HepG2 (cell line): ENCODE results near the gene XRCC1. TPM values are rescaled to one million over a fixed set of nuclear protein-coding genes. Genes with fewer than 3 reads are reported as not detected.

Experiments used
- KDM3A ChIP-seq: IDR thresholded peaks from 2 replicates; pipeline ENCODE4 v1.6.1; 2018; ENCODE audit warnings: low read depth, missing compliant biosample characterization
- KDM5B ChIP-seq: sonication (generic); formaldehyde crosslinking; IDR thresholded peaks from 2 replicates; pipeline ENCODE4 v1.4.0; 2020; ENCODE audit warnings: missing genetic modification reagents, mild to moderate bottlenecking, borderline replicate concordance
- KLF11 ChIP-seq: IDR thresholded peaks from 2 replicates; pipeline ENCODE4 v1.6.1; 2016; ENCODE audit warnings: missing compliant biosample characterization
- LCORL ChIP-seq, 2 experiments: fragments of 450-650 bp in 1 of 2; sonication (generic) in 1 of 2; formaldehyde crosslinking in 1 of 2; IDR thresholded peaks; 2 replicates each; pipeline versions ENCODE4 v1.5.0 to v1.6.1; 2017 to 2020; ENCODE audit warnings: antibody characterized with exemption in 1 of 2, missing genetic modification reagents in 1 of 2
- SALL1 ChIP-seq: sonication (generic); formaldehyde crosslinking; IDR thresholded peaks from 2 replicates; pipeline ENCODE4 v1.8.0; 2022; ENCODE audit warnings: mild to moderate bottlenecking, missing genetic modification reagents
- SOX6 ChIP-seq, 2 experiments: fragments of 450-650 bp in 1 of 2; sonication (generic) in 1 of 2; formaldehyde crosslinking in 1 of 2; IDR thresholded peaks; 2 replicates each; pipeline versions ENCODE4 v1.4.0 to v1.6.1; 2017 to 2020; ENCODE audit warnings: antibody characterized with exemption in 1 of 2, mild to moderate bottlenecking in 1 of 2, missing genetic modification reagents in 1 of 2
- TARDBP ChIP-seq: sonication (generic); formaldehyde crosslinking; IDR thresholded peaks from 2 replicates; pipeline ENCODE4 v1.8.0; 2022; ENCODE audit warnings: mild to moderate bottlenecking, missing genetic modification reagents
- ZBTB7A ChIP-seq: sonication (generic); formaldehyde crosslinking; IDR thresholded peaks from 2 replicates; pipeline ENCODE4 v1.8.0; 2022; ENCODE audit warnings: mild to moderate bottlenecking, missing genetic modification reagents
- ZFP36L1 ChIP-seq: sonication (generic); formaldehyde crosslinking; IDR thresholded peaks from 2 replicates; pipeline ENCODE4 v1.8.0; 2022; ENCODE audit warnings: mild to moderate bottlenecking, missing genetic modification reagents, moderate library complexity
- ZFY ChIP-seq: sonication (generic); formaldehyde crosslinking; IDR thresholded peaks from 2 replicates; pipeline ENCODE4 v1.4.0; 2020; ENCODE audit warnings: missing genetic modification reagents
- ZNF350 ChIP-seq: sonication (generic); formaldehyde crosslinking; IDR thresholded peaks from 2 replicates; pipeline ENCODE4 v1.4.0; 2020; ENCODE audit warnings: mild to moderate bottlenecking, low read depth, missing genetic modification reagents, borderline replicate concordance
- ZNF556 ChIP-seq: sonication (generic); formaldehyde crosslinking; IDR thresholded peaks from 2 replicates; pipeline ENCODE4 v1.4.0; 2020; ENCODE audit warnings: mild to moderate bottlenecking, missing genetic modification reagents, borderline replicate concordance
- ZNF773 ChIP-seq: sonication (generic); formaldehyde crosslinking; IDR thresholded peaks from 2 replicates; pipeline ENCODE4 v1.4.0; 2020; ENCODE audit warnings: missing genetic modification reagents, borderline replicate concordance
- polyA plus RNA-seq, 8 experiments: library from polyadenylated mRNA; depleted of rRNA in 3 of 8; stranded (reverse) in 7 of 8; unstranded in 1 of 8; fragments of >200 nt; fragmentation: Illumina TruSeq in 4 of 8; extraction: Trizol in 4 of 8; gene quantifications; 2 replicates each; pipeline versions ENCODE4 v1.2.1 to v1.2.3, GENCODE V29; 2011 to 2016; ENCODE audit warnings: low read depth in 4 of 8, missing spikeins in 1 of 8, mixed read lengths in 1 of 8; ENCODE audit not compliant: insufficient read depth in 1 of 8
- total RNA-seq, 5 experiments: library from RNA; depleted of rRNA; stranded (reverse); fragments of >200 nt; fragmentation: Illumina TruSeq; extraction: Trizol; gene quantifications; 2 replicates each; pipeline ENCODE4 v1.2.3, GENCODE V29; 2016; ENCODE audit warnings: low read depth in 1 of 5
- TF ChIP-seq, protein P1 (sequence below): sonication (generic); formaldehyde crosslinking; IDR thresholded peaks from 2 replicates; pipeline ENCODE4 v1.5.0; 2020; ENCODE audit warnings: mild to moderate bottlenecking, missing genetic modification reagents
- TF ChIP-seq, protein P2 (sequence below): IDR thresholded peaks from 2 replicates; pipeline ENCODE4 v1.6.1; 2018; ENCODE audit warnings: missing genetic modification reagents
- TF ChIP-seq, protein P3 (sequence below): sonication (generic); formaldehyde crosslinking; IDR thresholded peaks from 2 replicates; pipeline ENCODE4 v1.4.0; 2020; ENCODE audit warnings: mild to moderate bottlenecking, missing genetic modification reagents, borderline replicate concordance

XRCC1 gene
- total and polyA plus RNA-seq, 2 of the 13 experiments (the other 11 are each of a cell fraction or from before 2014, with no cell fraction given) = 24.7 to 26.3 TPM

DNA sequence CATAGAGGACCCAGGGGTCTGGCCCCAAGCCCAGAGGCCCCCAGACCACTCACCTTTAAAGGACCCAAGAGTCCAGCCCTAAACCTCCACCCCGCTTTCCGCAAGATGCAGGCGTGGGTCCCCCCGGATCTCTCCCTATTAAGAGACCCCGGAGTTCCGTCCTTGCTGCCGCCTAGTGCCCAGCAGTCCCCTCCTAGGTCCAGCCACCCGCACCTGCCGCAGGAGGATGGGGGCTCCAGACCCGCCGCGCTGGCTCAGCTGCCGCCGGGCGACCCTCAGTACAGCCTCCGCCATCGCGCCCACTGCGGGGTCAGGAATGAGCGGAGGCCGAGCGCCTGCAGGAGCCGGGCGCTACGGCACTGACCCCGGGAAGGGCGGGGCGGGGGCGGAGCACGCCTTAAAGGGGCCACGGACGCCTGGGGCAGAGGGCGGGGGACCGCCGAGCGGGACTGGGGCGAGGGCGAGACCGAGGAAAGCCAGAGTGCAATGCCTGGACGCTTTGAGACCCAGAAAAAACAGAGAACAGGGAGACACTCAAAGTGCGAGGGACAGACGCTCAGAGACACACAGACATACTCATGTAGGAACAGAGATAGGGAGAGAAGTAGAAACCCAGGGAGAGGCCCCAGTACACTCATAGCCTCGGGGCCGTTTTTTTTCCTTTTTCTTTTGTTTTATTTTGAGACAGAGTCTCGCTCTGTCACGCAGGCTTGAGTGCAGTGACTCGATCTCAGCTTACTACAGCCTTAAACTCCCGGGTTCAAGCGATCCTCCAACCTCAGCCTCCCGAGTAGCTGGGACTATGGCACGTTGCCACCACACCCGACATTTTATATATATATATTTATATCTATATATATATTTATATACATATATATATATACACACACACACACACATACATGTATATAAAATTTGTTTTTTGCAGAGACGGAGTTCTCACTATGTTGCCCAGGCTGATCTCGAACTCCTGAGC, 48.2 kb downstream of the XRCC1 start, which contains the start of gene ETHE1 (continued):
- TF ChIP-seq, protein P1, sequence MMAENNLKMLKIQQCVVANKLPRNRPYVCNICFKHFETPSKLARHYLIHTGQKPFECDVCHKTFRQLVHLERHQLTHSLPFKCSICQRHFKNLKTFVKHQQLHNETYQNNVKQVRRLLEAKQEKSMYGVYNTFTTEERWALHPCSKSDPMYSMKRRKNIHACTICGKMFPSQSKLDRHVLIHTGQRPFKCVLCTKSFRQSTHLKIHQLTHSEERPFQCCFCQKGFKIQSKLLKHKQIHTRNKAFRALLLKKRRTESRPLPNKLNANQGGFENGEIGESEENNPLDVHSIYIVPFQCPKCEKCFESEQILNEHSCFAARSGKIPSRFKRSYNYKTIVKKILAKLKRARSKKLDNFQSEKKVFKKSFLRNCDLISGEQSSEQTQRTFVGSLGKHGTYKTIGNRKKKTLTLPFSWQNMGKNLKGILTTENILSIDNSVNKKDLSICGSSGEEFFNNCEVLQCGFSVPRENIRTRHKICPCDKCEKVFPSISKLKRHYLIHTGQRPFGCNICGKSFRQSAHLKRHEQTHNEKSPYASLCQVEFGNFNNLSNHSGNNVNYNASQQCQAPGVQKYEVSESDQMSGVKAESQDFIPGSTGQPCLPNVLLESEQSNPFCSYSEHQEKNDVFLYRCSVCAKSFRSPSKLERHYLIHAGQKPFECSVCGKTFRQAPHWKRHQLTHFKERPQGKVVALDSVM = peak; percentile 90
- TF ChIP-seq KDM5B (CRISPR knock-in tag) = peak; percentile 70; the same call in 1 of the 2 replicates
- peak; percentile 74; the same call in 1 of the 2 replicates for TF ChIP-seq KDM3A (CRISPR knock-in tag)
- 0 out of 2 replicates have a peak, but pooled peaks have one; percentile 52 for TF ChIP-seq ZNF556 (CRISPR knock-in tag)
- TF ChIP-seq ZFY (CRISPR knock-in tag) = peak; percentile 78
- TF ChIP-seq TARDBP (CRISPR knock-in tag) = peak; percentile 67; the same call in 1 of the 2 replicates
- TF ChIP-seq, protein P2, sequence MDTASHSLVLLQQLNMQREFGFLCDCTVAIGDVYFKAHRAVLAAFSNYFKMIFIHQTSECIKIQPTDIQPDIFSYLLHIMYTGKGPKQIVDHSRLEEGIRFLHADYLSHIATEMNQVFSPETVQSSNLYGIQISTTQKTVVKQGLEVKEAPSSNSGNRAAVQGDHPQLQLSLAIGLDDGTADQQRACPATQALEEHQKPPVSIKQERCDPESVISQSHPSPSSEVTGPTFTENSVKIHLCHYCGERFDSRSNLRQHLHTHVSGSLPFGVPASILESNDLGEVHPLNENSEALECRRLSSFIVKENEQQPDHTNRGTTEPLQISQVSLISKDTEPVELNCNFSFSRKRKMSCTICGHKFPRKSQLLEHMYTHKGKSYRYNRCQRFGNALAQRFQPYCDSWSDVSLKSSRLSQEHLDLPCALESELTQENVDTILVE (CRISPR knock-in tag) = peak; percentile 42; the same call in 1 of the 2 replicates
- peak; percentile 52; the same call in 1 of the 2 replicates for TF ChIP-seq ZNF773 (CRISPR knock-in tag)
- TF ChIP-seq SOX6 (IDR thresholded peaks at IDR 0.05) = no peak
- TF ChIP-seq SOX6 (CRISPR knock-in tag; IDR thresholded peaks at IDR 0.05) = peak; percentile 28; the same call in 1 of the 2 replicates
- TF ChIP-seq ZFP36L1 (CRISPR knock-in tag) = peak; percentile 68; the same call in 1 of the 2 replicates
- TF ChIP-seq, protein P3, sequence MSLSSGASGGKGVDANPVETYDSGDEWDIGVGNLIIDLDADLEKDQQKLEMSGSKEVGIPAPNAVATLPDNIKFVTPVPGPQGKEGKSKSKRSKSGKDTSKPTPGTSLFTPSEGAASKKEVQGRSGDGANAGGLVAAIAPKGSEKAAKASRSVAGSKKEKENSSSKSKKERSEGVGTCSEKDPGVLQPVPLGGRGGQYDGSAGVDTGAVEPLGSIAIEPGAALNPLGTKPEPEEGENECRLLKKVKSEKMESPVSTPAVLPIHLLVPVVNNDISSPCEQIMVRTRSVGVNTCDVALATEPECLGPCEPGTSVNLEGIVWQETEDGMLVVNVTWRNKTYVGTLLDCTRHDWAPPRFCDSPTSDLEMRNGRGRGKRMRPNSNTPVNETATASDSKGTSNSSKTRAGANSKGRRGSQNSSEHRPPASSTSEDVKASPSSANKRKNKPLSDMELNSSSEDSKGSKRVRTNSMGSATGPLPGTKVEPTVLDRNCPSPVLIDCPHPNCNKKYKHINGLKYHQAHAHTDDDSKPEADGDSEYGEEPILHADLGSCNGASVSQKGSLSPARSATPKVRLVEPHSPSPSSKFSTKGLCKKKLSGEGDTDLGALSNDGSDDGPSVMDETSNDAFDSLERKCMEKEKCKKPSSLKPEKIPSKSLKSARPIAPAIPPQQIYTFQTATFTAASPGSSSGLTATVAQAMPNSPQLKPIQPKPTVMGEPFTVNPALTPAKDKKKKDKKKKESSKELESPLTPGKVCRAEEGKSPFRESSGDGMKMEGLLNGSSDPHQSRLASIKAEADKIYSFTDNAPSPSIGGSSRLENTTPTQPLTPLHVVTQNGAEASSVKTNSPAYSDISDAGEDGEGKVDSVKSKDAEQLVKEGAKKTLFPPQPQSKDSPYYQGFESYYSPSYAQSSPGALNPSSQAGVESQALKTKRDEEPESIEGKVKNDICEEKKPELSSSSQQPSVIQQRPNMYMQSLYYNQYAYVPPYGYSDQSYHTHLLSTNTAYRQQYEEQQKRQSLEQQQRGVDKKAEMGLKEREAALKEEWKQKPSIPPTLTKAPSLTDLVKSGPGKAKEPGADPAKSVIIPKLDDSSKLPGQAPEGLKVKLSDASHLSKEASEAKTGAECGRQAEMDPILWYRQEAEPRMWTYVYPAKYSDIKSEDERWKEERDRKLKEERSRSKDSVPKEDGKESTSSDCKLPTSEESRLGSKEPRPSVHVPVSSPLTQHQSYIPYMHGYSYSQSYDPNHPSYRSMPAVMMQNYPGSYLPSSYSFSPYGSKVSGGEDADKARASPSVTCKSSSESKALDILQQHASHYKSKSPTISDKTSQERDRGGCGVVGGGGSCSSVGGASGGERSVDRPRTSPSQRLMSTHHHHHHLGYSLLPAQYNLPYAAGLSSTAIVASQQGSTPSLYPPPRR (CRISPR knock-in tag) = 0 out of 2 replicates have a peak, but pooled peaks have one; percentile 48
- no peak for TF ChIP-seq LCORL (IDR thresholded peaks at IDR 0.05)
- peak; percentile 46; the same call in 1 of the 2 replicates for TF ChIP-seq LCORL (CRISPR knock-in tag; IDR thresholded peaks at IDR 0.05)
- TF ChIP-seq SALL1 (CRISPR knock-in tag) = peak; percentile 77
- 0 out of 2 replicates have a peak, but pooled peaks have one; percentile 41 for TF ChIP-seq KLF11
- peak; percentile 58 for TF ChIP-seq ZNF350 (CRISPR knock-in tag)
- peak; percentile 86 for TF ChIP-seq ZBTB7A
- TF ChIP-seq, all 625 proteins: peak for 189
